Liver (tissue), 9 donors: ENCODE measurements around the gene HDGFL3. TPM values are rescaled to one million over a fixed set of nuclear protein-coding genes. Genes with fewer than 3 reads are reported as not detected.

ENCODE experiments used
- DNase-seq: peaks from one replicate; pipeline ENCODE4 v3.0.0-alpha.2; 2017; ENCODE audit warnings: low spot score
- H3K27ac ChIP-seq, 2 donors: one replicate each; pipeline ENCODE4 v1.7.0; 2013; ENCODE audit warnings: inconsistent platforms in 2 of 2, low read length in 2 of 2, control low read depth in 1 of 2, low read depth in 1 of 2, mild to moderate bottlenecking in 1 of 2
- H3K27me3 ChIP-seq, 4 donors: one replicate each; pipeline versions ENCODE4 v1.6.1 to v1.7.0; 2013; ENCODE audit warnings: low read length in 3 of 4, inconsistent platforms in 1 of 4, mild to moderate bottlenecking in 1 of 4, moderate library complexity in 1 of 4; ENCODE audit not compliant: control insufficient read depth in 4 of 4, insufficient read depth in 4 of 4
- H3K36me3 ChIP-seq, 4 donors: one replicate each; pipeline versions ENCODE4 v1.6.1 to v1.7.0; 2013; ENCODE audit warnings: low read length in 3 of 4, mild to moderate bottlenecking in 3 of 4, low read depth in 1 of 4, moderate library complexity in 1 of 4; ENCODE audit not compliant: control insufficient read depth in 4 of 4, insufficient read depth in 3 of 4
- H3K4me1 ChIP-seq, 4 donors: one replicate each; pipeline versions ENCODE4 v1.6.1 to v1.7.0; 2013; ENCODE audit warnings: low read length in 3 of 4, mild to moderate bottlenecking in 3 of 4, moderate library complexity in 1 of 4; ENCODE audit not compliant: control insufficient read depth in 4 of 4, insufficient read depth in 4 of 4
- H3K4me3 ChIP-seq, 3 donors: one replicate each; pipeline versions ENCODE4 v1.6.1 to v1.7.0; 2013; ENCODE audit warnings: low read length in 3 of 3, control low read depth in 1 of 3, low read depth in 1 of 3, mild to moderate bottlenecking in 1 of 3
- H3K9ac ChIP-seq, 2 donors: one replicate each; pipeline ENCODE4 v1.7.0; 2013; ENCODE audit warnings: low read length in 2 of 2, mild to moderate bottlenecking in 2 of 2, moderate library complexity in 2 of 2, control low read depth in 1 of 2, low read depth in 1 of 2
- H3K9me3 ChIP-seq, 4 donors: one replicate each; pipeline versions ENCODE4 v1.6.1 to v1.7.0; 2013; ENCODE audit warnings: low read length in 3 of 4; ENCODE audit not compliant: control insufficient read depth in 4 of 4
- ATF3 ChIP-seq: IDR thresholded peaks from 2 replicates; pipeline ENCODE4 v1.6.1; 2016; ENCODE audit warnings: antibody characterized with exemption
- EGR1 ChIP-seq, 2 donors: IDR thresholded peaks; 2 replicates each; pipeline ENCODE4 v1.6.1; 2016 to 2018; ENCODE audit warnings: antibody characterized with exemption in 2 of 2, low read depth in 2 of 2
- FOXA1 ChIP-seq: IDR thresholded peaks from 2 replicates; pipeline ENCODE4 v1.6.1; 2016; ENCODE audit warnings: antibody characterized with exemption
- FOXA2 ChIP-seq: IDR thresholded peaks from 2 replicates; pipeline ENCODE4 v1.6.1; 2016; ENCODE audit warnings: antibody characterized with exemption
- GABPA ChIP-seq, 2 donors: IDR thresholded peaks in 1 of 2; conservative IDR thresholded peaks in 1 of 2; 2 replicates each; pipeline ENCODE4 v1.6.1; 2016; ENCODE audit warnings: antibody characterized with exemption in 2 of 2, mild to moderate bottlenecking in 1 of 2, moderate library complexity in 1 of 2
- HNF4A ChIP-seq, 2 donors: conservative IDR thresholded peaks; 2 replicates each; pipeline ENCODE4 v1.6.1; 2016; ENCODE audit warnings: antibody characterized with exemption in 2 of 2, mild to moderate bottlenecking in 2 of 2
- HNF4G ChIP-seq: IDR thresholded peaks from 2 replicates; pipeline ENCODE4 v1.6.1; 2016; ENCODE audit warnings: antibody characterized with exemption
- JUND ChIP-seq, 2 donors: IDR thresholded peaks; 2 replicates each; pipeline ENCODE4 v1.6.1; 2016; ENCODE audit warnings: antibody characterized with exemption in 2 of 2
- MAX ChIP-seq: IDR thresholded peaks from 2 replicates; pipeline ENCODE4 v1.6.1; 2016; ENCODE audit warnings: antibody characterized with exemption
- NR2F2 ChIP-seq: IDR thresholded peaks from 2 replicates; pipeline ENCODE4 v1.6.1; 2016; ENCODE audit warnings: antibody characterized with exemption
- RAD21 ChIP-seq, 2 donors: IDR thresholded peaks; 2 replicates each; pipeline ENCODE4 v1.6.1; 2016; ENCODE audit warnings: antibody characterized with exemption in 2 of 2, mild to moderate bottlenecking in 2 of 2
- REST ChIP-seq: IDR thresholded peaks from 2 replicates; pipeline ENCODE4 v1.6.1; 2016; ENCODE audit warnings: antibody characterized with exemption, mild to moderate bottlenecking
- RXRA ChIP-seq, 2 donors: IDR thresholded peaks; 2 replicates each; pipeline ENCODE4 v1.6.1; 2017 to 2018; ENCODE audit warnings: antibody characterized with exemption in 2 of 2, mild to moderate bottlenecking in 1 of 2
- SP1 ChIP-seq: IDR thresholded peaks from 2 replicates; pipeline ENCODE4 v1.6.1; 2018; ENCODE audit warnings: antibody characterized with exemption, mild to moderate bottlenecking
- TAF1 ChIP-seq: conservative IDR thresholded peaks from 2 replicates; pipeline ENCODE4 v1.6.1; 2016; ENCODE audit warnings: antibody characterized with exemption, mild to moderate bottlenecking
- YY1 ChIP-seq: IDR thresholded peaks from 2 replicates; pipeline ENCODE4 v1.6.1; 2016; ENCODE audit warnings: antibody characterized with exemption, mild to moderate bottlenecking
- WGBS: extraction: QIAGEN DNeasy Blood & Tissue Kit; methylation state at CpG from one replicate; pipeline ENCODE4 v1.1.7; 2013; 5-methylcytosine and 5-hydroxymethylcytosine counted together
- polyA plus RNA-seq, 2 donors: library from polyadenylated mRNA; stranded (reverse) in 1 of 2; unstranded in 1 of 2; fragments of 200-250 nt in 1 of 2; fragments of >200 nt in 1 of 2; fragmentation: Nextera tagmentation in 1 of 2; extraction: Ambion mirVana in 1 of 2; gene quantifications; one replicate each; pipeline versions ENCODE4 v1.2.1 to v1.2.3, GENCODE V29; 2013 to 2015
- total RNA-seq, 2 donors: library from RNA; depleted of rRNA; stranded (reverse); fragments of >200 nt; gene quantifications; one replicate each; pipeline ENCODE4 v1.2.3, GENCODE V29; 2014
- TF ChIP-seq, protein P1 (sequence below): IDR thresholded peaks from 2 replicates; pipeline ENCODE4 v1.6.1; 2016; ENCODE audit warnings: antibody characterized with exemption
- TF ChIP-seq, protein P2 (sequence below): fragments of 150-350 bp; IDR thresholded peaks from 2 replicates; pipeline ENCODE4 v1.5.1; 2017; ENCODE audit warnings: improper control_type of control experiment, low read depth, low read length; ENCODE audit not compliant: missing input control
- donor health status: healthy.
- donor health status: healthy.
- donor health status: healthy.
- donor health status: healthy.
- donor health status: healthy.

Gene HDGFL3
- total and polyA plus RNA-seq, 4 donors, result 0.44 to 3.5 (median 1.0) TPM

DNA sequence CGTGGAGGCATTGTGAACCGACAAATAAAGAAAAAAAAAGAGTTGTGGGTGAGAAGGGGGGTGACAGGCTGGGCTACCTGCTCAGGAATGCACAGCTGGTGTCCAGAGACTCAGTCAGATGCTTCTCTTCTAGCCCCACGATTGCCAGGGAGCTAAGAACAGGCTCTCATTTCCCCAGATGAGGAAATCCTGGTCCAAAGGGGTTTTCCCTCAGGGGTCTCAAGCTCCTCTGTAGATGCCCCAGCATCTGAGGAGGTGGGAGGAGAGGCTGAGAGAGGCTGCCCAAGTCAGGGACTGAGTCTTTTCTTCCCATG lies 41.4 kb upstream of the HDGFL3 start:
- Histone ChIP-seq H3K27me3 (peaks cover 2 to 8% (median 5%) of the 10 kb centered on the region in 4 donors), H3K36me3 (no peaks in the 10 kb centered on the region), H3K4me1 (peaks cover 0 to 2% (median 0%) of the 10 kb centered on the region in 4 donors), H3K4me3 (no peak overlapping the region), H3K9me3 (no peaks in the 10 kb centered on the region), H3K27ac (no peak overlapping the region), H3K9ac (no peak overlapping the region)
- TF ChIP-seq EGR1 (IDR thresholded peaks at IDR 0.05; ENCODE audit: low read depth in 2 of 2), result no peak
- no peak for TF ChIP-seq ATF3
- TF ChIP-seq NR2F2, result no peak
- no peak for TF ChIP-seq FOXA2
- no peak for TF ChIP-seq MAX
- TF ChIP-seq RXRA (IDR thresholded peaks at IDR 0.05), result no peak
- TF ChIP-seq, protein P1, sequence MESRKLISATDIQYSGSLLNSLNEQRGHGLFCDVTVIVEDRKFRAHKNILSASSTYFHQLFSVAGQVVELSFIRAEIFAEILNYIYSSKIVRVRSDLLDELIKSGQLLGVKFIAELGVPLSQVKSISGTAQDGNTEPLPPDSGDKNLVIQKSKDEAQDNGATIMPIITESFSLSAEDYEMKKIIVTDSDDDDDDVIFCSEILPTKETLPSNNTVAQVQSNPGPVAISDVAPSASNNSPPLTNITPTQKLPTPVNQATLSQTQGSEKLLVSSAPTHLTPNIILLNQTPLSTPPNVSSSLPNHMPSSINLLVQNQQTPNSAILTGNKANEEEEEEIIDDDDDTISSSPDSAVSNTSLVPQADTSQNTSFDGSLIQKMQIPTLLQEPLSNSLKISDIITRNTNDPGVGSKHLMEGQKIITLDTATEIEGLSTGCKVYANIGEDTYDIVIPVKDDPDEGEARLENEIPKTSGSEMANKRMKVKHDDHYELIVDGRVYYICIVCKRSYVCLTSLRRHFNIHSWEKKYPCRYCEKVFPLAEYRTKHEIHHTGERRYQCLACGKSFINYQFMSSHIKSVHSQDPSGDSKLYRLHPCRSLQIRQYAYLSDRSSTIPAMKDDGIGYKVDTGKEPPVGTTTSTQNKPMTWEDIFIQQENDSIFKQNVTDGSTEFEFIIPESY, result no peak
- TF ChIP-seq FOXA1, result no peak
- no peak for TF ChIP-seq GABPA (IDR thresholded peaks at IDR 0.05 in 1 of 2, conservative IDR thresholded peaks at IDR 0.05 in 1 of 2)
- TF ChIP-seq, protein P2, sequence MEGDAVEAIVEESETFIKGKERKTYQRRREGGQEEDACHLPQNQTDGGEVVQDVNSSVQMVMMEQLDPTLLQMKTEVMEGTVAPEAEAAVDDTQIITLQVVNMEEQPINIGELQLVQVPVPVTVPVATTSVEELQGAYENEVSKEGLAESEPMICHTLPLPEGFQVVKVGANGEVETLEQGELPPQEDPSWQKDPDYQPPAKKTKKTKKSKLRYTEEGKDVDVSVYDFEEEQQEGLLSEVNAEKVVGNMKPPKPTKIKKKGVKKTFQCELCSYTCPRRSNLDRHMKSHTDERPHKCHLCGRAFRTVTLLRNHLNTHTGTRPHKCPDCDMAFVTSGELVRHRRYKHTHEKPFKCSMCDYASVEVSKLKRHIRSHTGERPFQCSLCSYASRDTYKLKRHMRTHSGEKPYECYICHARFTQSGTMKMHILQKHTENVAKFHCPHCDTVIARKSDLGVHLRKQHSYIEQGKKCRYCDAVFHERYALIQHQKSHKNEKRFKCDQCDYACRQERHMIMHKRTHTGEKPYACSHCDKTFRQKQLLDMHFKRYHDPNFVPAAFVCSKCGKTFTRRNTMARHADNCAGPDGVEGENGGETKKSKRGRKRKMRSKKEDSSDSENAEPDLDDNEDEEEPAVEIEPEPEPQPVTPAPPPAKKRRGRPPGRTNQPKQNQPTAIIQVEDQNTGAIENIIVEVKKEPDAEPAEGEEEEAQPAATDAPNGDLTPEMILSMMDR, result no peak
- no peak for TF ChIP-seq HNF4A (conservative IDR thresholded peaks at IDR 0.05)
- TF ChIP-seq REST, result no peak
- no peak for TF ChIP-seq TAF1
- no peak for TF ChIP-seq YY1
- TF ChIP-seq RAD21 (IDR thresholded peaks at IDR 0.05), result no peak
- no peak for TF ChIP-seq JUND (IDR thresholded peaks at IDR 0.05)
- TF ChIP-seq HNF4G, result no peak
- no peak for TF ChIP-seq SP1
- DNase-seq, result no peak
- 25% methylated on average over 3 of the region's 3 CpGs for WGBS
